GM18867 (cell line): Measurements from ENCODE around the gene MARS2.
A peak's percentile ranks its signal among the peaks of the same experiment; 100 is the strongest.
"Not testable (repeated sequence)": the region's sequence is repeated elsewhere in the genome, so short reads cannot be mapped to it uniquely, and the experiment has no call there.

Experiments
- ATAC-seq: cut with Tn5 transposase; IDR thresholded peaks from one replicate; pipeline ENCODE4 v1.9.1; 2021; ENCODE audit warnings: mild to moderate bottlenecking, moderate library complexity; ENCODE audit not compliant: unreplicated experiment

MARS2 gene

GRCh38 chr2:197705121-197705911 is at the start of gene MARS2:
Gene MARS2 (plus strand): TSS chr2:197705369. CDS start chr2:197705406, 37 bp downstream.
- peak; percentile 87 for ATAC-seq

GRCh38 chr2:197657562-197657961 is 47.6 kb upstream of the MARS2 start:
- ATAC-seq: no peak

GRCh38 chr2:197661626-197662025 is 43.5 kb upstream of the MARS2 start:
- ATAC-seq: no peak

GRCh38 chr2:197666277-197666676 is 38.9 kb upstream of the MARS2 start:
- ATAC-seq: no peak

- no peak for ATAC-seq
Measured at GRCh38 chr2:197668296-197668695, 36.9 kb upstream of the MARS2 start.

- no peak for ATAC-seq
Measured at GRCh38 chr2:197669077-197669476, 36.1 kb upstream of the MARS2 start.

GRCh38 chr2:197672371-197672893 is 32.7 kb upstream of the MARS2 start:
- ATAC-seq: no peak

GRCh38 chr2:197673106-197673505 is 32.1 kb upstream of the MARS2 start:
- no peak for ATAC-seq

- ATAC-seq: no peak
Measured at GRCh38 chr2:197673606-197674005, 31.6 kb upstream of the MARS2 start.

- ATAC-seq: no peak
Measured at GRCh38 chr2:197674060-197674459, 31.1 kb upstream of the MARS2 start.

GRCh38 chr2:197674591-197674990 is 30.6 kb upstream of the MARS2 start:
- ATAC-seq: no peak

GRCh38 chr2:197675246-197675645 is 29.9 kb upstream of the MARS2 start, which contains the start of gene RFTN2:
Gene RFTN2 (minus strand): TSS chr2:197675587. CDS start chr2:197675458, 129 bp downstream.
- no peak for ATAC-seq

- ATAC-seq: no peak
Measured at GRCh38 chr2:197675711-197676188, 29.4 kb upstream of the MARS2 start.

- ATAC-seq: no peak
Measured at GRCh38 chr2:197677056-197677455, 28.1 kb upstream of the MARS2 start.

GRCh38 chr2:197677483-197677882 is 27.7 kb upstream of the MARS2 start:
- ATAC-seq: no peak

GRCh38 chr2:197695206-197695605 is 10.0 kb upstream of the MARS2 start:
- ATAC-seq: not testable (repeated sequence)

- ATAC-seq: not testable (repeated sequence)
Measured at GRCh38 chr2:197695971-197696370, 9.2 kb upstream of the MARS2 start.

- not testable (repeated sequence) for ATAC-seq
Measured at GRCh38 chr2:197696571-197696970, 8.6 kb upstream of the MARS2 start.

- not testable (repeated sequence) for ATAC-seq
Measured at GRCh38 chr2:197699724-197700123, 5.4 kb upstream of the MARS2 start.

GRCh38 chr2:197700960-197701359 is 4.2 kb upstream of the MARS2 start:
- no peak for ATAC-seq

GRCh38 chr2:197704434-197705120 is 592 bp upstream of the MARS2 start:
- peak; percentile 34 for ATAC-seq
